Measurements from ENCODE around the gene NLRC5. TPM values are rescaled to one million over a fixed set of nuclear protein-coding genes. Genes with fewer than 3 reads are reported as not detected.
"Not testable (repeated sequence)": the region's sequence is repeated elsewhere in the genome, so short reads cannot be mapped to it uniquely, and the experiment has no call there.

NLRC5 gene
- total RNA-seq, 1 experiment from 2014 or later = 2.4 TPM

DNA sequence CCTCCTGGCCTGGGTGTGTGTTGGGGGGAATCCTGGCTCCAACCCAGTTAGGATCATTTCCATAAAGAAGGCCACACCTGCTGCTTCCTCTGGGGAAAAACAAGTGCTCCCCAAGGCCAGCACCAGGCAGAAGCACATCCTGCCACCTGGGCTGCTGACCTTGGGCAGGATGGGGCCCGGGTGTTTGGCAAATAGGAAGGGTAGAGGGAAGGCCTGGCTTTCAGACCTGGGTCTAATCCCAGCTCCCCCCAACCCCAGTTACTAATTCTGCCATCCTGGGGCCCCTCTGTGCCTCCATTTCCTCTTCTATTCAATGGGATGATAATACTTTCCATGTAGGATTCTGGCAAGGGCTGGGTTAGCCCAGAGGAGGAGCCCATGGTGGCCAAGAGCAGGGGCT lies 3.0 kb upstream of the NLRC5 start:
- H3K56ac ChIP-seq (ENCODE audit: insufficient read length, low read depth, low read length) = no peak overlapping the region
- no peak overlapping the region for H3K27ac ChIP-seq (ENCODE audit: insufficient read length, low read depth, low read length)
- H3K23me2 ChIP-seq (ENCODE audit: insufficient read length, low read depth, low read length, poor library complexity, severe bottlenecking) = peaks cover 2% of the 10 kb centered on the region
- no peak overlapping the region for H4K91ac ChIP-seq (ENCODE audit: insufficient read length, low read depth, low read length)
- no peak overlapping the region for H3K4me2 ChIP-seq (ENCODE audit: insufficient read depth, insufficient read length, low read length)
- H3K27me3 ChIP-seq (ENCODE audit: insufficient read depth, low read length) = peaks cover 6% of the 10 kb centered on the region; the same call in 1 of the 2 replicates
- no peaks in the 10 kb centered on the region for H3K9me3 ChIP-seq (ENCODE audit: control insufficient read depth, low read depth, low read length)
- Mint-ChIP-seq H3K27me3 (ENCODE audit: low read depth) (peaks cover 44% of the 10 kb centered on the region), H3K4me1 (peaks cover 12 to 32% of the 10 kb centered on the region in 2 experiments), H3K36me3 (ENCODE audit: insufficient read depth in 1 of 3, low read depth in 3 of 3) (no peaks in the 10 kb centered on the region; a peak in 1 of 7 replicates), H3K9me3 (no peaks in the 10 kb centered on the region), H3K4me3 (no peak overlapping the region), H3K27ac (no peak overlapping the region)
- no peak overlapping the region for H3T11ph ChIP-seq (ENCODE audit: low read length)
- no peak overlapping the region for H4K8ac ChIP-seq (replicated peaks; ENCODE audit: insufficient read length, low read depth, low read length)
- H3K9ac ChIP-seq (ENCODE audit: extremely low read depth, insufficient read length, low read length) = no peak overlapping the region
- H2BK20ac ChIP-seq (ENCODE audit: low read depth, low read length, poor library complexity, severe bottlenecking) = no peak overlapping the region
- H2AFZ ChIP-seq (ENCODE audit: low read length) = no peak overlapping the region
- H4K5ac ChIP-seq (ENCODE audit: insufficient read length, low read depth, low read length) = no peak overlapping the region
- DNase-seq = no peak
- TF ChIP-seq, protein P1, sequence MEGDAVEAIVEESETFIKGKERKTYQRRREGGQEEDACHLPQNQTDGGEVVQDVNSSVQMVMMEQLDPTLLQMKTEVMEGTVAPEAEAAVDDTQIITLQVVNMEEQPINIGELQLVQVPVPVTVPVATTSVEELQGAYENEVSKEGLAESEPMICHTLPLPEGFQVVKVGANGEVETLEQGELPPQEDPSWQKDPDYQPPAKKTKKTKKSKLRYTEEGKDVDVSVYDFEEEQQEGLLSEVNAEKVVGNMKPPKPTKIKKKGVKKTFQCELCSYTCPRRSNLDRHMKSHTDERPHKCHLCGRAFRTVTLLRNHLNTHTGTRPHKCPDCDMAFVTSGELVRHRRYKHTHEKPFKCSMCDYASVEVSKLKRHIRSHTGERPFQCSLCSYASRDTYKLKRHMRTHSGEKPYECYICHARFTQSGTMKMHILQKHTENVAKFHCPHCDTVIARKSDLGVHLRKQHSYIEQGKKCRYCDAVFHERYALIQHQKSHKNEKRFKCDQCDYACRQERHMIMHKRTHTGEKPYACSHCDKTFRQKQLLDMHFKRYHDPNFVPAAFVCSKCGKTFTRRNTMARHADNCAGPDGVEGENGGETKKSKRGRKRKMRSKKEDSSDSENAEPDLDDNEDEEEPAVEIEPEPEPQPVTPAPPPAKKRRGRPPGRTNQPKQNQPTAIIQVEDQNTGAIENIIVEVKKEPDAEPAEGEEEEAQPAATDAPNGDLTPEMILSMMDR (conservative IDR thresholded peaks at IDR 0.05) = no peak
- no peaks in the 10 kb centered on the region for H4K20me1 ChIP-seq (ENCODE audit: control insufficient read depth, insufficient read depth, insufficient read length)
- H3K18ac ChIP-seq (ENCODE audit: insufficient read length, low read depth, low read length) = no peak overlapping the region
- H3K4me1 ChIP-seq (ENCODE audit: insufficient read depth, low read length) = no peaks in the 10 kb centered on the region
- no peak overlapping the region for H2AK5ac ChIP-seq (ENCODE audit: insufficient read length, low read length)
- no peaks in the 10 kb centered on the region for H3K79me2 ChIP-seq (ENCODE audit: insufficient read depth, low read length)
- WGBS (ENCODE audit: extremely low coverage, insufficient read length, low lambda C conversion rate) = no CpG with 5 or more reads among the region's 1 CpG
- H3K23ac ChIP-seq (ENCODE audit: insufficient read length, low read depth, low read length) = no peak overlapping the region
- no peak overlapping the region for H2BK5ac ChIP-seq (ENCODE audit: insufficient read length, low read length)
- H2BK120ac ChIP-seq (ENCODE audit: low read depth, low read length, poor library complexity, severe bottlenecking) = no peak overlapping the region
- H2BK15ac ChIP-seq (ENCODE audit: low read depth, low read length) = no peak overlapping the region
- H3K79me1 ChIP-seq (ENCODE audit: insufficient read depth, low read depth, low read length, poor library complexity, severe bottlenecking) = no peaks in the 10 kb centered on the region
- no peak overlapping the region for H3K14ac ChIP-seq (ENCODE audit: insufficient read depth, low read length)
- no peak overlapping the region for H2BK12ac ChIP-seq (ENCODE audit: insufficient read length, low read depth, low read length)
- no peak overlapping the region for H3K4ac ChIP-seq (ENCODE audit: low read depth, low read length)

DNA sequence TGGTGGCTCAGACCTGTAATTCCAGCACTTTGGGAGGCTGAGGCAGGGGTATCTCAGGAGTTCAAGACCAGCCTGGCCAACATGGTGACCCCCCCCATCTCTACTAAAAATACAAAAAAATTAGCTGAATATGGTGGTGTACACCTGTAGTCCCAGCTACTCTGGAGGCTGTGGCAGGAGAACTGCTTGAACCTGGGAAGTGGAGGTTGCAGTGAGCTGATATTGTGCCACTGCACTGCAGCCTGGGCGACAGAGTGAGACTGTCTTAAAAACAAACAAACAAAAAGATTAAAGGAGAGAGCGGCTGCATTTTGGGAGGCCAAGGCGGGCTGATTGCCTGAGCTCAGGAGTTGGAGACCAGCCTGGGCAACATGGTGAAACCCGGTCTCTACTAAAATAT lies 2.4 kb upstream of the NLRC5 start:
- not testable (repeated sequence) for H3K9me3 ChIP-seq (ENCODE audit: control insufficient read depth, low read depth, low read length); H3K9ac ChIP-seq (ENCODE audit: extremely low read depth, insufficient read length, low read length); H3K27ac ChIP-seq (ENCODE audit: insufficient read length, low read depth, low read length); H3K36me3 Mint-ChIP-seq (ENCODE audit: insufficient read depth in 1 of 3, low read depth in 3 of 3); H3K4ac ChIP-seq (ENCODE audit: low read depth, low read length); DNase-seq; H3K4me2 ChIP-seq (ENCODE audit: insufficient read depth, insufficient read length, low read length); H3K23me2 ChIP-seq (ENCODE audit: insufficient read length, low read depth, low read length, poor library complexity, severe bottlenecking); H3K4me3 Mint-ChIP-seq; H3K27ac Mint-ChIP-seq; H2BK5ac ChIP-seq (ENCODE audit: insufficient read length, low read length); H2AK5ac ChIP-seq (ENCODE audit: insufficient read length, low read length); H4K20me1 ChIP-seq (ENCODE audit: control insufficient read depth, insufficient read depth, insufficient read length); H4K8ac ChIP-seq (replicated peaks; ENCODE audit: insufficient read length, low read depth, low read length); H3K27me3 ChIP-seq (ENCODE audit: insufficient read depth, low read length); H3T11ph ChIP-seq (ENCODE audit: low read length); H3K9me3 Mint-ChIP-seq; H3K23ac ChIP-seq (ENCODE audit: insufficient read length, low read depth, low read length); H2BK12ac ChIP-seq (ENCODE audit: insufficient read length, low read depth, low read length); H2BK120ac ChIP-seq (ENCODE audit: low read depth, low read length, poor library complexity, severe bottlenecking); H4K5ac ChIP-seq (ENCODE audit: insufficient read length, low read depth, low read length); H3K79me1 ChIP-seq (ENCODE audit: insufficient read depth, low read depth, low read length, poor library complexity, severe bottlenecking); H2BK20ac ChIP-seq (ENCODE audit: low read depth, low read length, poor library complexity, severe bottlenecking); H3K79me2 ChIP-seq (ENCODE audit: insufficient read depth, low read length); H2AFZ ChIP-seq (ENCODE audit: low read length); H3K18ac ChIP-seq (ENCODE audit: insufficient read length, low read depth, low read length); H3K4me1 ChIP-seq (ENCODE audit: insufficient read depth, low read length); H2BK15ac ChIP-seq (ENCODE audit: low read depth, low read length); H4K91ac ChIP-seq (ENCODE audit: insufficient read length, low read depth, low read length); H3K56ac ChIP-seq (ENCODE audit: insufficient read length, low read depth, low read length); H3K14ac ChIP-seq (ENCODE audit: insufficient read depth, low read length)
- WGBS (ENCODE audit: extremely low coverage, insufficient read length, low lambda C conversion rate) = no CpG with 5 or more reads among the region's 4 CpGs
- peaks cover 15 to 31% of the 10 kb centered on the region in 2 experiments for H3K4me1 Mint-ChIP-seq
- peaks cover 49% of the 10 kb centered on the region for H3K27me3 Mint-ChIP-seq (ENCODE audit: low read depth)

Measured in H9 (cell line).